ENCODE results near the gene STK31.
A peak's percentile ranks its signal among the peaks of the same experiment; 100 is the strongest.
"Not testable (repeated sequence)": the region's sequence is repeated elsewhere in the genome, so short reads cannot be mapped to it uniquely, and the experiment has no call there.

STK31 gene

GRCh38 chr7:23710000-23710399 lies at the start of gene STK31:
Gene STK31 (plus strand): TSS chr7:23710219. CDS start chr7:23710286, 67 bp downstream.
- no peak for DNase-seq

- DNase-seq: no peak
Measured at GRCh38 chr7:23661385-23661784, 48.6 kb upstream of the STK31 start.

- DNase-seq: no peak
Measured at GRCh38 chr7:23662124-23662983, 47.7 kb upstream of the STK31 start.

GRCh38 chr7:23662984-23663313 lies 47.1 kb upstream of the STK31 start:
- no peak for DNase-seq

GRCh38 chr7:23664122-23664521 lies 45.9 kb upstream of the STK31 start:
- DNase-seq: no peak

- no peak for DNase-seq
Measured at GRCh38 chr7:23672033-23672432, 38.0 kb upstream of the STK31 start.

GRCh38 chr7:23679898-23680413 lies 30.1 kb upstream of the STK31 start, which contains the start of gene FAM221A:
Gene FAM221A (plus strand): TSS chr7:23680199. CDS start chr7:23680219, 20 bp downstream.
- DNase-seq: peak; percentile 89

GRCh38 chr7:23680414-23681405 lies 29.3 kb upstream of the STK31 start:
- peak; percentile 79 for DNase-seq

- DNase-seq: not testable (repeated sequence)
Measured at GRCh38 chr7:23684041-23684440, 26.0 kb upstream of the STK31 start.

GRCh38 chr7:23685731-23686130 lies 24.3 kb upstream of the STK31 start:
- no peak for DNase-seq

GRCh38 chr7:23687011-23687410 lies 23.0 kb upstream of the STK31 start:
- DNase-seq: no peak

GRCh38 chr7:23689165-23689564 lies 20.9 kb upstream of the STK31 start:
- DNase-seq: no peak

- DNase-seq: no peak
Measured at GRCh38 chr7:23691320-23691719, 18.7 kb upstream of the STK31 start.

GRCh38 chr7:23693224-23693623 lies 16.8 kb upstream of the STK31 start:
- DNase-seq: no peak

GRCh38 chr7:23696916-23697441 lies 13.0 kb upstream of the STK31 start:
- no peak for DNase-seq

- DNase-seq: no peak
Measured at GRCh38 chr7:23698822-23699221, 11.2 kb upstream of the STK31 start.

- DNase-seq: no peak
Measured at GRCh38 chr7:23700046-23700445, 10.0 kb upstream of the STK31 start.

GRCh38 chr7:23709081-23709750 lies 803 bp upstream of the STK31 start:
- DNase-seq: no peak

GRCh38 chr7:23712368-23713284 lies 2.6 kb downstream of the STK31 start:
- peak; percentile 10 for DNase-seq

GRCh38 chr7:23713285-23714149 lies 3.5 kb downstream of the STK31 start:
- DNase-seq: no peak

- no peak for DNase-seq
Measured at GRCh38 chr7:23714150-23714464, 4.1 kb downstream of the STK31 start.
